Vagina (tissue), 2 donors: Measurements from ENCODE around the gene TSEN15.

ENCODE experiments used
- CTCF ChIP-seq, 3 experiments: fragments of 450-650 bp in 2 of 3; fragments of 200-600 bp in 1 of 3; sonication (generic) in 1 of 3; IDR thresholded peaks; one replicate each; pipeline ENCODE4 v1.5.1; 2017 to 2019; ENCODE audit warnings: antibody characterized with exemption in 3 of 3, mild to moderate bottlenecking in 2 of 3, moderate library complexity in 2 of 3
- POLR2A ChIP-seq, 2 donors: fragments of 450-650 bp; IDR thresholded peaks; one replicate each; pipeline ENCODE4 v1.6.1; 2017; ENCODE audit warnings: antibody characterized with exemption in 2 of 2, mild to moderate bottlenecking in 2 of 2, moderate library complexity in 2 of 2
- POLR2AphosphoS5 ChIP-seq, 2 donors: sonication (generic); formaldehyde crosslinking; IDR thresholded peaks; one replicate each; pipeline ENCODE4 v1.9.0; 2017; ENCODE audit warnings: antibody characterized with exemption in 2 of 2, mild to moderate bottlenecking in 2 of 2, low read depth in 1 of 2; ENCODE audit not compliant: insufficient read depth in 1 of 2

- no peak for TF ChIP-seq CTCF (IDR thresholded peaks at IDR 0.05)
- TF ChIP-seq POLR2AphosphoS5 (IDR thresholded peaks at IDR 0.05; ENCODE audit: insufficient read depth in 1 of 2, low read depth in 1 of 2), result no peak
- no peak for TF ChIP-seq POLR2A (IDR thresholded peaks at IDR 0.05)
Observed at GRCh38 chr1:184027826-184028695, 23.5 kb upstream of the TSEN15 start.
